Esophagus squamous epithelium (tissue), 4 donors: ENCODE results near the gene PDSS1.

Source experiments
- CTCF ChIP-seq, 6 experiments: fragments of 450-650 bp in 4 of 6; fragments of 200-600 bp in 2 of 6; sonication (generic) in 2 of 6; IDR thresholded peaks; one replicate each; pipeline ENCODE4 v1.5.1; 2016 to 2019; ENCODE audit warnings: antibody characterized with exemption in 6 of 6, mild to moderate bottlenecking in 4 of 6, moderate library complexity in 4 of 6
- POLR2A ChIP-seq, 4 donors: fragments of 450-650 bp; IDR thresholded peaks; one replicate each; pipeline ENCODE4 v1.6.1; 2017; ENCODE audit warnings: antibody characterized with exemption in 4 of 4, mild to moderate bottlenecking in 4 of 4, moderate library complexity in 3 of 4

- TF ChIP-seq CTCF (IDR thresholded peaks at IDR 0.05): no peak
- TF ChIP-seq POLR2A (IDR thresholded peaks at IDR 0.05): no peak
These were observed 76.1 kb downstream of the PDSS1 start for GRCh38 chr10:26773633-26774032.
